Stimulated activated CD8-positive, alpha-beta memory T cell treated with anti-CD3 and anti-CD28 coated beads, Interleukin-7, amount 100 ng/mL, for 4 hours (primary cell): ENCODE data around the gene ABCB1.
"Not testable (repeated sequence)": the region's sequence is repeated elsewhere in the genome, so short reads cannot be mapped to it uniquely, and the experiment has no call there.

Source experiments
- DNase-seq, 2 donors: peaks; one replicate each; pipeline ENCODE4 v3.0.0-alpha.2; 2020; ENCODE audit warnings: low read depth in 2 of 2

ABCB1 gene

GRCh38 chr7:87473192-87473591 lies 127.5 kb downstream of the ABCB1 start:
- DNase-seq, result no peak

- DNase-seq, result no peak
These were observed 129.2 kb downstream of the ABCB1 start for GRCh38 chr7:87471473-87471872.

GRCh38 chr7:87469204-87469603 lies 131.5 kb downstream of the ABCB1 start:
- DNase-seq, result not testable (repeated sequence)

- DNase-seq, result not testable (repeated sequence)
These were observed 135.2 kb downstream of the ABCB1 start for GRCh38 chr7:87465534-87465880.

- not testable (repeated sequence) for DNase-seq
These were observed 135.7 kb downstream of the ABCB1 start for GRCh38 chr7:87464830-87465533.

- DNase-seq, result no peak
These were observed 136.7 kb downstream of the ABCB1 start for GRCh38 chr7:87463982-87464381.

- DNase-seq, result not testable (repeated sequence)
These were observed 140.2 kb downstream of the ABCB1 start for GRCh38 chr7:87460444-87460843.

GRCh38 chr7:87459941-87460340 lies 140.7 kb downstream of the ABCB1 start:
- no peak for DNase-seq

GRCh38 chr7:87458148-87458547 lies 142.5 kb downstream of the ABCB1 start:
- DNase-seq, result no peak

- no peak for DNase-seq
These were observed 144.4 kb downstream of the ABCB1 start for GRCh38 chr7:87456247-87456646.
